HG02642 (cell line): ENCODE measurements around the gene NT5C1A.

ENCODE experiments used
- ATAC-seq: cut with Tn5 transposase; IDR thresholded peaks from one replicate; pipeline ENCODE4 v1.9.1; 2021; ENCODE audit warnings: mild to moderate bottlenecking; ENCODE audit not compliant: unreplicated experiment, poor library complexity

The NT5C1A gene

GRCh38 chr1:39671793-39672550, at the start of gene NT5C1A:
Gene NT5C1A, minus strand, starts transcription at chr1:39672107. Its CDS starts 69 bp downstream, at chr1:39672038.
- no peak for ATAC-seq

GRCh38 chr1:39721664-39722063, 49.8 kb upstream of the NT5C1A start:
- no peak for ATAC-seq

DNA sequence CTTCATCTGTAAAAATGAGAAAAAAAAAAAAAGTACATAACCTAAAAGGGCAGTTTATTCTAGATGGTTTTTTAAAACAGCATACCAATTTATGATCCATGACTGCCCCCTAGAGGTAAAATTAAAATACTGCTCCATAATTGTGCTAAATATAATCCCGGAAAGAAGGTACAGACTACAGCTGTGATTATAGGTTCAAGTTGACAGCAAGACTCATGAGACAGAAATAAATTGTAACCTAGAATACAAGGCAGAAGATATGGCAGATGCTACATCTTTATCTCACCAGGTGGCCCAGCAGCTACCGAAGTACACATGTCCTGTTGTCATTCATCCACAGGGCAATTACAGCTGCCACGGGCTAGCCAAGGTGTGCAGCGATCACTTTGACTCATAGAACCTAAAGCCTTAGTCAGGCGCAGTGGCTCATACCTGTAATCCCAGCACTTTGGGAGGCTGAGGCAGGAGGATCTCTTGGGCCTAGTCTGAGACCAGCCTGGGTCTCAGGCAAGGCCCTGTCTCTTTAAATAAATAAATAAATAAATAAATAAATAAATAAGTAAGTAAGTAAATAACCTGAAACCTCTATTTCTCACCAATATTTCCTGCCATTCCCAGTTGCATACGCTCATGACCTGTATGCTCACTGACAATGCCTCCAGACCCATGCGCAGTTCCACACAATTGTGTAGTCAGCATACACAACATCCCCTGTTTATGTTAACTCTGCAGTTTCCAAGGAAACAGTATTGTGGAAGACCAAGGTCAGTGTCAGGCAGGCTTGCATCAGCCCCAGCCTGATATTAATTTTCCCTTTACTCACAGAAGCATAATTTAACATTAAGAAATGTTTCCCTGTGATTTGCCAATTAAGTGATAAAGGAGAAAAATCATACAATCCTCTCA, 48.4 kb upstream of the NT5C1A start:
- ATAC-seq, result no peak

DNA sequence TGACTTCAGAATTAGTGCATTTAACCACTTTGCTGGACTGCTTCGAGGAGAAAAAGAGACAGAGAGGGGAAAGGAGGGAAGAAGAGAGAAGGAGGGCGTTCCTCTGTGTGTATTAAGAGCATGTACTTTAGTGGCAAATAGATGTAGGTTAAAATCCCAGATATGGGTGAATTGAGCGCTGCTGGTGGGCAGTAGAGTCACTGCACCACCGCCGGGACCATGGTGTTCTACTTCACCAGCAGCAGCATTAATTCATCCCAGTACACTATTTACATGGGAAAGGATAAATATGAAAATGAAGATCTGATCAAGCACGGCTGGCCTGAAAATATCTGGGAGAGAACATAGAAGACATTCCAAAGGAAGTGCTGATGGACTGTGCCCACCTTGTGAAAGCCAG, 45.9 kb upstream of the NT5C1A start:
- ATAC-seq, result no peak

DNA sequence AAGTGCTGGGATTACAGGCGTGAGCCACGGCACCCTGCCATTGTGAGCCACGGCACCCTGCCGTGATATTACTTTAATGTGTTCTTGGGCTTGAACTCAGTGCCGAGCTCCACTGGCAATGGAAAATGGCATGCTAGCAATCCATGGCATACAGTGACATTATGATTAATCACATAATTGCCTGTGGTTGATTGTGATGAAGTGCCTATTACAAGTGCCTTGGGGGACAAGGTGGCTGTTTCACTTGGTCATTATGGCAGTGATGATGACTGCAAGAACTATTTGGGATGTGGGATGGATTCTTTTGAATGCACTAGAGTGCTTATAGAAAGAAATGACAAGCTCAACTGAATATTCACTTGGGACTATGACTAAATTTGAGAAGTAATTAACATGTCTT, 41.6 kb upstream of the NT5C1A start:
- no peak for ATAC-seq

DNA sequence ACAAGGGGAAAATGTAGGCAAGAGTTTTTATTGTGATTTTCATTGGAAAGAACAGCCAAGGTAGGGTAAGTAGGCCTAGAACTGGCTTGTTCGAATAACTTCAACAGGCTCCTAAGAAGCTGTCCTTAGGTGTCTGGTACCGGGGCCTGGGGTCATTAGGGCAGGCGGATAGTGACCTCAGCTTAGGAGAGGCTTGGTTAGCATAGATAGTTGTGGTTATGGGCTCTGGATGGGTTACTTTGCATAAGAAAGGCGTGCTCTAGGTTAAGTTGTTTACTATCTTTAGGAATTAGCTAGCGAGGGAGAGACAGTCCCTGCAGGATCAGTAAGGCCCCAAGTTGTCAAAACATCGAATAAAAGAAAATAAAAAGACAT, 40.0 kb upstream of the NT5C1A start:
- ATAC-seq, result no peak

GRCh38 chr1:39711104-39711965, 39.4 kb upstream of the NT5C1A start:
- no peak for ATAC-seq

GRCh38 chr1:39707506-39707905, 35.6 kb upstream of the NT5C1A start:
- no peak for ATAC-seq

DNA sequence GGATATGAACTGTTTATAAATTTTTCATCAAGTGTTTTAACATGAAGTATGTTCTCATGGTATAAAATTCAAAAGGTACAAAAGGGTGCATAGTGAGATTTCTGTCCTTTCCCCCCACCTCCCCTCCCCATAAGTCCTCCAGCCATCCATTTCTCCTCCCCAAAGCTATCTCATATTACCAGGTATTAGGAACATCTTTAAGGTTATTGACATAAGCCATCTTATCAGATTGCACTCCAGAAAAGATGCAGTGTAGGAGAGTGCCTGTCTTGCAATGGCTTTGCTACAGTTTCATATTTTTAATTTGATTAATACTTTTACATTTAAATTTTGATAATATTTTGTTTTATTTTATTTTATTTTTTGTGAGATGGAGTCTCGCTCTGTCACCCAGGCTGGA, 32.9 kb upstream of the NT5C1A start:
- no peak for ATAC-seq

- ATAC-seq, result no peak
Observed at GRCh38 chr1:39701049-39701439, 29.1 kb upstream of the NT5C1A start.

DNA sequence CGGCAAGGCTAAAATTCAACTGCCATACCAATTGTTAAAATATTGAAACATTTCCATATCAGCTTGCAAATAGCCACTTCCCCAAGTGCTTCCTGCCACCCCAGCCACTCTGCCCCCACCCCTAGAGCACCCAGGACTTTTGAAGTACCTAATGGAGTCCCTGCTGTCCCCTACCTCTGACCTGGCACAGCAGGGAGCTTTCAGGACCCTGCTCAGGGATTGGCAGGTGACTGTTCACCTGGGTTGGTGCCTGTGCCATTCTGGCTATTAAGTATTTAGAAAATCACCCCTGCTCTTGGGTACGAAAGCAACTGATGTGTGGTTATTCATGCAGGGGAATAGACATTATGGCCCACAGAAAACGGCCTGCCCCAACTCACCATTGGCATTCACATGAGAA, 28.4 kb upstream of the NT5C1A start:
- no peak for ATAC-seq

DNA sequence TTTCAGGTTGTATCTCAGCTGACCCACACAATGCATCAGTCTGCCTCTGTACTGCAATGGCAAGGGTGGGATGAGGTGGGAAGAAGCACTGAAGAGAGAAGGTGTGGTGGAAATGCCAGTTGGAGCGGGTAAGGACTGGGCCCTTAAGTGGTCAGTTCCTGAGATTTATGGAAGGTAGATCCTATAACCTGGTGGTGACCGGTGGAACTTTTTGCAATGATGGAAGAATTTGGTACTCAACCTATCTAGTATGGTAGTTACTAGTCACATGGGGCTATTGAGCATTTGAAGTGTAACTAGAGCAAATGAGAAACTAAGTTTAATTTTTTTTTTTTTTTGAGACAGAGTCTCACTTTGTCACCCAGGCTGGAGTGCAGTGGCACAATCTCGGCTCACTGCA, 27.5 kb upstream of the NT5C1A start:
- no peak for ATAC-seq

DNA sequence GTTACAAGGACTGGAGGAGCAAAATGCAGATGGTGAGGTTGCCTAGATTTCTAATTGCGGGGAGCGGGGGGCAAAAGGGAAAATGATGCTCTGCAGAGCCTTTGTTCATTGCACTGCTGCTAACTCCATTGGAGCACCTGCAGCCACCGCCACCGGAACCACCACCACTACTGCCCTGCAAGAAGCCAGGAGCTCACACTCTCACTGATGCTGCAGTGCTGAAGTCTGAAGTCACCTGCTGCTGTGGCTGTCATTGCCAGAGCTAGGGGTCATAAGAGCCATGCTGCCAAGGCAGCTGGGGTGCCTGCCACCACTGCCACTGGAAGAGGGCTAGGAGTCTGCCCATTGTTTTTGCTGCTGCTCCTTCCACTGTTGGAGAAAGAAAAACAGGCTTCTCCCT, 26.7 kb upstream of the NT5C1A start:
- no peak for ATAC-seq

DNA sequence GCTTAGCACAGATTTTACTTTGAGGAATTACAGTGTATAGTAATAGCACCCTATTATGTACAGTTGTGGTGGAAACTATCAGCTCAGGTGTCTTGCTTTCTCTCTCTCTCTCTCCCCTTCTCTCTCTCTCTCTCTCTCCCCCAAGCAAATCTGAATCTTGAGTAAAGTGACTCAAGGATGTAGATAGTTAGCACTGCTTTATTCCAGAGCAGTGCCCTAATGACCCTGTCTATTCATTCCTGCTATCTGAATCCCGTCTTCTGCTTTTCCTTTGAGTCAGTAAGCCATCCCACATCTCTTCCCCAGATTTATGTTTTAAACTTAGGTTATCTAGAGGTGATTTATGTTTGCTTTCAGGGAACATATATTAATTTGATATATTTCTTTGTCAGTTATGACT, 24.5 kb upstream of the NT5C1A start:
- ATAC-seq, result no peak

DNA sequence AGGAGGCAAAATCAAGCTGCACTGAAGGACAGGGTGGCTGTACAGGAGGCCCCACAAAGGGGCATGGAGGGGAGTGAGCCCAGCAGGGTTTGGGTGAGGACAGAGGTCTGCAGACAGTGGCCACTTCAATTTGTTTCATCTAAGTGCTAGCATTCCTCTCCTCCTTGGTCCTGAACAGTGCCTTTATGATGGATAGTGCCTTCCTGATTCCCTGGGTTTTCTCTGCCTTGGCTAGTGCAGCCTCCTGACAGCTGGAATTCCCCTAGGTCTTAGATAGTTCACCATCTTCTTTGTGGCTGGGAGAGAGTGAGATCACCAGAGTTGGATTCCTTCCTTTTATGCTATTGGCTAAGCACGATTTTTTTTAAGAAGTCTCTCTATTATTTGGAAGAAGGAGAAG, 23.1 kb upstream of the NT5C1A start:
- ATAC-seq, result no peak

DNA sequence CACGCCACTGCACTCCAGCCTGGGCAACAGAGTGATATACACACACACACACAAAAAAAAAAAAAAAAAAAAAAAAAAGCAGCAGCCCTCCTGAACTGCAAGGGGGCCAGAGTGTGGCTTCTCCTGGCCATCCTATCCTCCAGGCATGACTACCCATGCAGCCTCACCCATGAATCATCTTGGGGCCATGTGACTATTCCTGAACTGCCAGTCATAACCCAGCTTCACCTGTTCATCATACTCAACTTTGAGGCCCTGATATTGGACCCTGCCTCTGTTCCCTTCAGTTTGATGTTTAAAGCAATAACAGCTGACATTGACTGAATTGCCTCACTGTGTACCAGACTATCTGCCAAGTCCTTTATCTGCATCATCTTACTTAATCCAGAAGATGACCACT, 22.1 kb upstream of the NT5C1A start:
- ATAC-seq, result no peak

GRCh38 chr1:39692152-39693074, 20.5 kb upstream of the NT5C1A start:
- no peak for ATAC-seq

GRCh38 chr1:39691383-39692151, 19.7 kb upstream of the NT5C1A start, which contains the start of gene HPCAL4:
Gene HPCAL4, minus strand, starts transcription at chr1:39691433. Its CDS starts 6,830 bp downstream, at chr1:39684603.
- peak; percentile 85 for ATAC-seq
